C4-2B (cell line): Measurements from ENCODE around the gene EPHA4.

Experiments
- H3K27ac ChIP-seq: fragments of 450-650 bp; 2 replicates; pipeline ENCODE4 v1.5.1; 2017
- CTCF ChIP-seq: fragments of 450-650 bp; conservative IDR thresholded peaks from 2 replicates; pipeline ENCODE4 v1.5.1; 2017; ENCODE audit warnings: mild to moderate bottlenecking
- ZFX ChIP-seq: fragments of 450-650 bp; IDR thresholded peaks from 2 replicates; pipeline ENCODE4 v1.6.1; 2017

Gene EPHA4

GRCh38 chr2:221492636-221493035 is 79.5 kb downstream of the EPHA4 start:
- H3K27ac ChIP-seq, result no peak overlapping the region
- TF ChIP-seq ZFX (no peak), CTCF (no peak)

DNA sequence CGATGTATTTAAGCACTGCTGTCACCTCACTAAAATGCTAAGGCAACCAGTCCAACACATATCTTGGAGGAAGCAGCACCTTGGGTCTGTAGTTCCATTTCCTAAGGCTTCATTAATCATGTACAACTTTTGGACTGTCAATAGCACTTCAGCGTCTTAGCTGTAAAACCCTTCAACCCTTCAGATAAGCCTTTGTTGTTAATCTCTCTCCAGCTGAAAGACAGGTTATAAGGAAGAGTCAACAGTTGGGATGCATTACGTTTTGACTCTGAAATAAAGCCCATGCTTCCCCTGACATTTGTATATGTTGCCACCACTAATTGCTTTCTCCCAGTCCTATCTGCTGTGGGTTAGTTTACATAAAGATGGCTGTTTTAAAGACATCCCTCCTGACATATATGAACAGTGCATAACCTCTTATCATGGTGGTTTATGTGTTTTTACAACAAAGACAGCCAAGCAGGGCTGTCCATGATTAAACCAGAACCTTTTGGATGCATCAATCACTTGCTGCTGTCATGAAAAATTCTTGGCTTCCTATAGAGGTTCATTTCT is 81.5 kb downstream of the EPHA4 start:
- no peak overlapping the region for H3K27ac ChIP-seq
- TF ChIP-seq CTCF (no peak), ZFX (no peak)

DNA sequence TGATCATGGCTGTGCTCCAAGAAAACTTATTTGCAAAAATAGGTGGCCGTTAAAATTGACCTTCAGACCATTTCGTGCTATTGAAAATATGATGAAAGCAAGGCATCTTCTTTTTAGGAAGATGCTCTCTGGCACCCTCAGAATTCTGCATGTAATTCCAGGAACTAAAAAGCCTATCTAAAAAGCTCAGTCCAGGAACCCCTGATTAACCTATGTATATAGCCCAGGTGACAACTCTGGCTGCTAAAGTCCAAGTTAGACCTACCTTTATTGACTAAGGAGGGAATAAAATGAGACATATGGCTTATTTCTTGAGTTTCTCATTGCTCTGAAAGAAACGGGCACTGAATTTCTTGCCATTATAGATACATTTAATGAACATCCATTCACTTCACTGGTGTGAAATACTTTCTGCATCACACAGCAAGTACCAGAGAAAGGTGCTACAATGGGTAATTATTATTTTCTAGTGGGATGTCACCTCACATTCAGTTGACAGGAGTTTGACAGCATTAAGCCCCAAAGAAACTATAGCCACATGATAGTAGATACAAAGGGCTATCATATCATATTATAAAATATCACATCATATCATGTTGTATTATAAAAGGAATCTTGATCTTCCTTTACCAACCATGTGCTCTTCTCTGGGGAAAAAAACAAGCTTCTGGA is 83.8 kb downstream of the EPHA4 start:
- H3K27ac ChIP-seq, result no peak overlapping the region

DNA sequence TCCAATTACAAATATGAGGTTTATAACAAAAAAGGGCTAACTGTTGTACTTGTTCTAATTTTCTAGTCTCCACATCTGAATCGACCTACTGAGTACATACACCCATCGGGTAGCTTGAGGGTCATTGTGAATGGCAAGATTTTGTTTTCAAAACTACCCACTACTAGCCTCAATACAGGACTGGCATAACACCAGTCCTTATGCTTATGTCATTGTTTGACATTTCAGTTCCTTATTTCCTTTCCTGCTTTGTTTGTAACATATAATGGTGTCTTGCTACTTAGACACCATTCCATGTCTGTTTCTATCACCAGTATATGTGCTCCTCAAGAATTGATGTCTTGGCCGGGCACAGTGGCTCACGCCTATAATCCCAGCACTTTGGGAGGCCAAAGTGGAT is 86.0 kb downstream of the EPHA4 start:
- no peak overlapping the region for H3K27ac ChIP-seq
- TF ChIP-seq ZFX (no peak), CTCF (no peak)

More for the DNA sequence above, 83.8 kb downstream of the EPHA4 start:
- TF ChIP-seq CTCF, result no peak
- no peak for TF ChIP-seq ZFX

- TF ChIP-seq CTCF, result no peak
- no peak overlapping the region for H3K27ac ChIP-seq
Measured at GRCh38 chr2:221485503-221485870, 86.6 kb downstream of the EPHA4 start.

- TF ChIP-seq ZFX (no peak), CTCF (no peak)
- H3K27ac ChIP-seq, result no peak overlapping the region
Measured at GRCh38 chr2:221484761-221485502, 87.2 kb downstream of the EPHA4 start.
